ENCODE results near the gene ZNF746. TPM values are rescaled to one million over a fixed set of nuclear protein-coding genes. Genes with fewer than 3 reads are reported as not detected.

ZNF746 gene
- total RNA-seq, 4 donors from 2014 or later, result 17.3 to 25.2 (median 19.8) TPM

DNA sequence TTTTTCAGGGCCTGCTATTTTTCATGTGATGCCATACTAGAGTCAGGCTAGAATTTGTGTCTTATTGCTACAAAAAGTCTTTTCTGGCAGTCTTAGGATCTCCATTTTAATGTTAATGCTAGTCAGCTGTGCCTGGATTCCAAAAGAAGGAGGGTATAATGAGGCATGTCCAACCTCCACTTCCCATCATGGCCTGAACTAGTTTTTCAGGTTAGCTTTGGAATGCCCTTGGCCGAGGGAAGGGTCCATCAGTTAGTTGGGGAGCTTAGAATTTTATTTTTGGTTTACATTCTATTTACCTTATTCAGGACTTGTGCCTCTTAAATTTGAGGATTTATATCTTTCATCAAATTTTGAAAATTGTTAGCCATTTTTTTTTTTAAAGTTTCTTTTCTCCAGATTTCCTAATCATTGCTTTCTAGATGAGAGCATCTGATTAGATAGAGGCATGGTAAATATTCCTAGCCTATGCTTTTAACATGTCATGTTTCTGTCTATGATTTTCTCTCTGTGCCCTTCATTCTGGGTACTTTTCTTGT lies 30.2 kb downstream of the ZNF746 start:
- TF ChIP-seq, protein P1, sequence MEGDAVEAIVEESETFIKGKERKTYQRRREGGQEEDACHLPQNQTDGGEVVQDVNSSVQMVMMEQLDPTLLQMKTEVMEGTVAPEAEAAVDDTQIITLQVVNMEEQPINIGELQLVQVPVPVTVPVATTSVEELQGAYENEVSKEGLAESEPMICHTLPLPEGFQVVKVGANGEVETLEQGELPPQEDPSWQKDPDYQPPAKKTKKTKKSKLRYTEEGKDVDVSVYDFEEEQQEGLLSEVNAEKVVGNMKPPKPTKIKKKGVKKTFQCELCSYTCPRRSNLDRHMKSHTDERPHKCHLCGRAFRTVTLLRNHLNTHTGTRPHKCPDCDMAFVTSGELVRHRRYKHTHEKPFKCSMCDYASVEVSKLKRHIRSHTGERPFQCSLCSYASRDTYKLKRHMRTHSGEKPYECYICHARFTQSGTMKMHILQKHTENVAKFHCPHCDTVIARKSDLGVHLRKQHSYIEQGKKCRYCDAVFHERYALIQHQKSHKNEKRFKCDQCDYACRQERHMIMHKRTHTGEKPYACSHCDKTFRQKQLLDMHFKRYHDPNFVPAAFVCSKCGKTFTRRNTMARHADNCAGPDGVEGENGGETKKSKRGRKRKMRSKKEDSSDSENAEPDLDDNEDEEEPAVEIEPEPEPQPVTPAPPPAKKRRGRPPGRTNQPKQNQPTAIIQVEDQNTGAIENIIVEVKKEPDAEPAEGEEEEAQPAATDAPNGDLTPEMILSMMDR (IDR thresholded peaks at IDR 0.05; ENCODE audit: low read depth), result no peak

DNA sequence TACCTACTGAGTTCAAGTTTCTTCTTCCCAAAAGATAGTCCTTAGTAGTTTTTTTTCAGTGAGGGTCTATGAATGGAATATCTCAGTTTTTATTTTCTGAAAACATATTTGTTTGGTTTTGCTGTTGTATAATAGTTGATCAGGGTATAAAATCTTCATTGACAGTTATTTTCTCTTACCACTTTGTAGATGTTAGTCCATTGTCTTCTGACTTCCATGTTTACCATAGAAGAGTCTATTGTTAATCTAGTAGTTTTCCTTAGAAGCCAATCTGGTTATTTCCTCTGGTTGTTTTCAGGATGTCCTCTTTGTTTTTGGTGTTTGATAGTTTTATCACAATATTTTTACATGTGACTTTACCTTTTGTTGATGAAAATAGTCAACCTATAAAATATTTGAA lies 31.2 kb downstream of the ZNF746 start:
- TF ChIP-seq, protein P1 (IDR thresholded peaks at IDR 0.05; ENCODE audit: low read depth), result no peak

DNA sequence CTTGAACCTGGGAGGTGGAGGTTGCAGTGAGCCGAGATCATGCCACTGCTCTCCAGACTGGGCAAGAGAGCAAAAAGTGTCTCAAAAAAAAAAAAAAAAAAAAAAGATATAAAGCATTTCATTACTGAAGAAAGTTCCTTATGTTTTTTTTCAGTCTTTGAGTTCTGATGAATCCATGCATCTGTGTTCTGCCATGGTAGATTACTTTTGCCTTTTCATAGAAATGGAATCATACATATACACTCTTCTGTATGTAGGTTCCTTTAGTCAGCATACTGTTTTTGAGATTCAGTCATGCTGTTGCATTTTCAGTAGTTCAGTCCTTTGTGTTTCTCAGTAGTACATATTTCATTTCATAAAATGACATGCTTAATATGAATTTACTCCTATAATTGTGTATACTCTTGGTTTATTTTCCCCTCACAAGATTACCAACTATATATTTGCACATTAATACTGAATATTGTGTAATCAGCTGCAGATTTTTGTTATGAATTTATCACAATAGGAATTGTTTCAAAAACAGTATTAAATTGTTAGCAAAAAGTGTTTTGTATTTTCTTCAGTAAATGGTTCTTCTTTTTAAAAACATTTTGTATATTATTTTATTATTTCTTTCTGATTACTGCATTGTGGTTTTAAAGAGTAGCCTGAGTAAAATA lies 34.0 kb downstream of the ZNF746 start:
- TF ChIP-seq, protein P1 (IDR thresholded peaks at IDR 0.05; ENCODE audit: low read depth), result no peak

DNA sequence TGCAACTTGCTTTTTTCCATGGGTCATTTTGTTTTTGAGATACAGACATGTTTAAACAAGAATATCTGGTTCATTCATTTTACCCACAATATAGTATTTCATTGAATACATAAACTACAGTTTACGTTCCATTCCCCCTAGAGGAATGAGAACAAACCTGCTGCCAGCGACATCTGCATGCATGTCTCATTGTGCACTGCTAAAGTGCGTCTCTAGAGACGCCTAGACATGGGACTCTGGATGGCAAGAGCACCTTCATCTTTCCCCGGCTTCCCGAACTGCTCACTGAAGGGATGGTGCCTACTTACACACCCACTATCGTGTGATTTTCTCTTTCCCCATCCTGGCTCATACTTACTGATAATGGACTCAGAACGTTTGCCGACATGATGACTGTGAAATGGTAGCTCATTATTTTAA lies 35.5 kb downstream of the ZNF746 start:
- TF ChIP-seq, protein P1 (IDR thresholded peaks at IDR 0.05; ENCODE audit: low read depth), result no peak

DNA sequence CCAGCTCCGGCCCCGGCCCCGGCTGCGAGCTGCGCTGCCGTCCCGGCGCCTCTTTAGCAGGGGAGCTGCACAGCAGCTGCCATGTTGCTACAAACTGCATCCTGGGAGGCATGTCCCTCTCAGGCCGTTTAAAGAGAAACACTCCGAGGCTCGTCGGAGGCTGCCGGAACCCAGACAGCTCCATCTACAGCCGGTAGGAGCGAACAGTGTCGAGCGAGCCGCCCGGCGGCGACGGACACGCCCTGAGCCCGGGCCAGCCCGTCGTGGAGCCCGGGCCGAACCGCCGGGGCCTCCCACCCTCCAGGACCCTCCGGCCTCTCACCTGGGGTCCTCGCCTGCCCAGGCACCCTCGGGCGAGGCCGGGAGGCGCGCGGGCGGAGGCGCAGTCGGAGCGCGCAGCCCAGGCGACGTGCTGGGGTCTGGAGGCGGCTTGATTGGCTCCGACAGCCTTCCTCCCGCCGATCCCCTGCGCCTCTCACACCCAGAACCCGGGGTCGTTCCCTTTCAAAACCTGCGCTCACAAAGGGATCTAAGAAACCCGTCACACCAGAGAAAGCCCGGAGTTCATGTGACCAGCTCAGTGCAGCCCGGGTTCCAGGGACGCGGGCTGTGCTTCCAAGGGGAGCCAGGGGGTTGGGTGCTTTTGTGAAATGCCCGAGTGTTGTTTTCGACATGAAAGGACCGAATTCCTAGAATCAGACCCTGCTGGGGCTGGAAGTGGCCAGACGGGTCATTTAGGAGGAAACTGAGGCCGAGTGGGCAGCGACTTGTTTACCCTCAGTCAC lies 36.9 kb downstream of the ZNF746 start, which contains the start of gene ZNF777:
ZNF777 (minus strand) TSS at position 570 of the 785 bp plus-strand sequence. CDS start 5,040 bp downstream, outside the sequence.
- TF ChIP-seq, protein P1 (IDR thresholded peaks at IDR 0.05; ENCODE audit: low read depth), result no peak

DNA sequence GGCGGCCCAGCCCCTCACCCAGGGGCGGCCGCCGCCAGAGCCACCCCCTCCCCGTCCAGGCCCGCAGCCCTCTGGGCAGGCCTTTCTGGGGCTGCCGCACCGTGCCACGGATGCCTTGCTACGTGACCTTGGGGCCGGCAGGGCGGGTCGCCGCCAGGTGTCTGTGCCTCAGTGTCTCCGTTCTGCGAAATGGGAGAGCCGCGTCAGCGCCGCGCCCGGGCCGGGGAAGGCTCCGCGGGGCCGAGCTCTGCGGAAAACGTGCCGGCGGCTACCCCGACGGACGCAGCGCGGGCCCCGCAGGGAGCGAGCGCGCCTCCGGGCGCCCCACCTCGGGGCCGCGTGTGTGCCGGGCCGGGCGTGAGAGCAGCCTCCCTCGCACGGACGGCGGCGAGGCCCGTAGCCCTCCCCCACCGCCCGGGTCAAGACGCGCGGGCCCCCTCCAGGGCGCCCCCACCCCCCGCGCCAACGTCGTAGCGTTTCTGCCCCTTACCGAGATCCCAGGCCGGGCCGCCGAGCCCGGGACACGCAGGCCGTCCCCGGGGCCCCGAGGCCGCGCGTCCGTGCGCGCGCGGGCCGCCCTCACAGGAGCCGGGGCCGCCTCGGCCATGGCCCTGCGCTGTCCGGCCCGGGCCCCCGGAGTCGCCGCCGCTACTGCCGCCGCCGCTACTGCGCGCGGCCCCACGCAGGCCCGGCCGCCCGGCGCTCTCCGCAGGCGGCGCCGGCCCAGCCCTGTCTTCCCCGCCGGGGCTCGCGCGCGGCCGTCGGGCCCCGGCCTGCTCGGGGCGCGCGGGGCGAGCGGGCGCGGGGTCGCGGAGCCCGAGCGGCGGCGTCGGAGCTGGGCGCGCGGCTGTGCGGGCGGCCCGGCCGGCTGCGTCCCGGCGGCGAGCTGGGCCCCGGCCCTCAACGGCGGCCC lies 37.8 kb downstream of the ZNF746 start:
- TF ChIP-seq, protein P1 (IDR thresholded peaks at IDR 0.05; ENCODE audit: low read depth), result no peak
